K562 (cell line): ENCODE measurements around the gene B4GALT4. TPM values are rescaled to one million over a fixed set of nuclear protein-coding genes. Genes with fewer than 3 reads are reported as not detected.

Experiments
- ATAC-seq: fragments of 200-7000 bp; cut with Tn5 transposase; 3 replicates; pipeline ENCODE4 v1.9.1; 2020; ENCODE audit warnings: moderate library complexity
- BruUV-seq: library from RNA; stranded (reverse); fragments of 400-500 nt; replicated peaks from 2 replicates; lab custom pipeline; 2021; lab: Mats Ljungman, UMichigan
- CTCF ChIA-PET: fragments of 300-600 bp; formaldehyde crosslinking; extraction: SDS; loops from one replicate; lab custom pipeline; 2021; ENCODE audit warnings: low intra/inter-chr PET ratio; lab: Yijun Ruan, JAX
- POLR2A ChIA-PET: fragments of 300-600, 350-650 bp; sonication (Branson Sonifier 250); formaldehyde crosslinking; extraction: SDS; loops from one replicate; lab custom pipeline; 2021; ENCODE audit warnings: antibody characterized with exemption, inconsistent platforms; lab: Yijun Ruan, JAX
- DNase-seq, 4 experiments: peaks; one replicate each; pipeline versions ENCODE4 v3.0.0 to v3.0.0-alpha.2; 2011 to 2018; ENCODE audit warnings: low spot score in 3 of 4, mixed read lengths in 3 of 4; ENCODE audit errors: extremely low read depth in 1 of 4
- FAIRE-seq: peaks from 2 replicates; lab custom pipeline; 2011; peaks lifted over from hg19 to GRCh38; lab: Jason Lieb, UNC
- H2AFZ ChIP-seq: 2 replicates; pipeline ENCODE4 v1.6.0; 2011; ENCODE audit warnings: low read depth, low read length, control low read depth, inconsistent platforms
- H3K27ac ChIP-seq: fragments of 200-600 bp; 3 replicates; pipeline ENCODE4 v1.8.0; 2011; ENCODE audit warnings: low read depth, mild to moderate bottlenecking, control low read depth, inconsistent platforms, low read length, moderate library complexity, mixed read lengths; ENCODE audit errors: extremely low read depth
- H3K27me3 ChIP-seq, 2 experiments: fragments of 300-600 bp in 1 of 2; 2 replicates in 1 of 2; 3 replicates in 1 of 2; pipeline versions ENCODE4 v1.6.0 to v1.8.0; 2011; ENCODE audit warnings: inconsistent platforms in 2 of 2, low read length in 2 of 2, mild to moderate bottlenecking in 1 of 2, mixed read lengths in 1 of 2, moderate library complexity in 1 of 2; ENCODE audit not compliant: control insufficient read depth in 2 of 2, insufficient read depth in 2 of 2
- H3K36me3 ChIP-seq: fragments of 300-600 bp; 3 replicates; pipeline ENCODE4 v1.8.0; 2011; ENCODE audit warnings: mild to moderate bottlenecking, low read length, inconsistent platforms; ENCODE audit not compliant: control insufficient read depth, insufficient read depth
- H3K4me1 ChIP-seq, 2 experiments: fragments of 200-600 bp in 1 of 2; replicated peaks in 1 of 2; 2 replicates in 1 of 2; 3 replicates in 1 of 2; pipeline versions ENCODE4 v1.5.1 to v1.8.0; 2011; ENCODE audit warnings: inconsistent platforms in 2 of 2, low read length in 2 of 2, mild to moderate bottlenecking in 1 of 2, mixed read lengths in 1 of 2, moderate library complexity in 1 of 2; ENCODE audit not compliant: control insufficient read depth in 2 of 2, insufficient read depth in 2 of 2
- H3K4me2 ChIP-seq: 2 replicates; pipeline ENCODE4 v1.6.1; 2011; ENCODE audit warnings: low read length, control low read depth, inconsistent platforms, mixed read lengths; ENCODE audit not compliant: insufficient read depth
- H3K4me3 ChIP-seq: fragments of 200-600 bp; sonication (generic), shearing (Covaris generic); 2 replicates; pipeline ENCODE4 v1.5.1; 2016; ENCODE audit warnings: control low read depth, inconsistent platforms
- H3K79me2 ChIP-seq: fragments of 200-600 bp; 3 replicates; pipeline ENCODE4 v1.8.0; 2011; ENCODE audit warnings: low read length, inconsistent platforms; ENCODE audit not compliant: control insufficient read depth, insufficient read depth
- H3K9ac ChIP-seq, 2 experiments: 2 replicates each; pipeline versions ENCODE4 v1.6.0 to v1.6.1; 2011; ENCODE audit warnings: low read depth in 2 of 2, low read length in 2 of 2, control low read depth in 1 of 2, inconsistent platforms in 1 of 2, mild to moderate bottlenecking in 1 of 2, mixed read lengths in 1 of 2; ENCODE audit not compliant: insufficient read depth in 1 of 2
- H3K9me1 ChIP-seq: one replicate; pipeline ENCODE4 v1.6.0; 2011; ENCODE audit warnings: inconsistent platforms, mild to moderate bottlenecking, low read length, moderate library complexity; ENCODE audit not compliant: control insufficient read depth, insufficient read depth
- H3K9me3 ChIP-seq: replicated peaks from 2 replicates; pipeline ENCODE4 v1.5.1; 2011; ENCODE audit warnings: low read depth, low read length, inconsistent platforms; ENCODE audit not compliant: control insufficient read depth, insufficient read depth
- H4K20me1 ChIP-seq: replicated peaks from 2 replicates; pipeline ENCODE4 v1.6.1; 2011; ENCODE audit warnings: low read length, inconsistent platforms, mixed read lengths; ENCODE audit not compliant: control insufficient read depth, insufficient read depth
- ADNP ChIP-seq: fragments of 200-800 bp; sonication (Bioruptor generic); IDR thresholded peaks from 2 replicates; pipeline ENCODE4 v1.6.1; 2016; ENCODE audit warnings: missing genetic modification characterization, missing compliant biosample characterization
- FOS ChIP-seq: IDR thresholded peaks from 3 replicates; pipeline ENCODE4 v1.6.1; 2011; ENCODE audit not compliant: insufficient read length; ENCODE audit errors: extremely low read depth
- MCM5 ChIP-seq: fragments of 450-650 bp; IDR thresholded peaks from 2 replicates; pipeline ENCODE4 v1.6.1; 2016; ENCODE audit warnings: low read depth
- MTF1 ChIP-seq: fragments of 250-450 bp; sonication (Bioruptor Pico); IDR thresholded peaks from 2 replicates; pipeline ENCODE4 v1.9.0; 2021; ENCODE audit warnings: moderate library complexity, mild to moderate bottlenecking, inconsistent platforms, borderline replicate concordance
- NFATC3 ChIP-seq: fragments of 450-650 bp; IDR thresholded peaks from 2 replicates; pipeline ENCODE4 v1.6.1; 2017; ENCODE audit warnings: mild to moderate bottlenecking
- SMARCB1 ChIP-seq: IDR thresholded peaks from 2 replicates; pipeline ENCODE4 v1.6.1; 2011; ENCODE audit warnings: improper control_type of control experiment, low read depth; ENCODE audit not compliant: insufficient read length
- SNRNP70 ChIP-seq: fragments of 200-400 bp; formaldehyde crosslinking; optimal IDR thresholded peaks from 2 replicates; pipeline ENCODE3; 2017; ENCODE audit warnings: low read depth, low read length
- THRAP3 ChIP-seq: fragments of 450-650 bp; IDR thresholded peaks from 2 replicates; pipeline ENCODE4 v1.6.1; 2016; ENCODE audit warnings: mild to moderate bottlenecking, inconsistent platforms, borderline replicate concordance
- ZBTB8A ChIP-seq: fragments of 450-650 bp; IDR thresholded peaks from 2 replicates; pipeline ENCODE4 v1.6.1; 2018; ENCODE audit warnings: mild to moderate bottlenecking, moderate library complexity; ENCODE audit not compliant: partially characterized antibody
- ZNF408 ChIP-seq: fragments of 250-450 bp; sonication (Bioruptor Pico); IDR thresholded peaks from 2 replicates; pipeline ENCODE4 v1.4.0; 2020; ENCODE audit warnings: low read depth, mild to moderate bottlenecking, moderate library complexity
- ZNF57 ChIP-seq: fragments of 450-650 bp; formaldehyde crosslinking; IDR thresholded peaks from 2 replicates; pipeline ENCODE4 v1.4.0; 2020; ENCODE audit warnings: mild to moderate bottlenecking, moderate library complexity
- WGBS: fragments of 100-300 bp; shearing (Covaris generic); methylation state at CpG from one replicate; pipeline ENCODE4 v1.1.6; 2016; ENCODE audit warnings: low coverage, mixed read lengths; ENCODE audit not compliant: insufficient coverage; ENCODE audit errors: missing lambda C conversion rate; 5-methylcytosine and 5-hydroxymethylcytosine counted together
- in situ Hi-C: fragments of 300-500 bp; cut with MboI; formaldehyde crosslinking; loops from 4 replicates; pipeline ENCODE4 v1.15.0; 2018; ENCODE audit warnings: inconsistent platforms, mixed read lengths
- intact Hi-C: fragments of 100-400 bp; cut with micrococcal nuclease; formaldehyde crosslinking; loops from 2 replicates; pipeline ENCODE4 v1.14.2; 2022
- polyA plus RNA-seq, 8 experiments: library from polyadenylated mRNA; depleted of rRNA in 4 of 8; stranded (reverse) in 5 of 8; unstranded in 3 of 8; fragments of >200 nt; fragmentation: Nextera tagmentation in 2 of 8; fragmentation: Illumina TruSeq in 1 of 8; extraction: Ambion mirVana in 2 of 8; extraction: Trizol in 1 of 8; gene quantifications; 2 replicates each; pipeline versions ENCODE4 v1.2.1 to v1.2.3, GENCODE V29; 2011 to 2014; ENCODE audit warnings: inconsistent platforms in 1 of 8, missing spikeins in 1 of 8
- total RNA-seq, 7 experiments: library from RNA; depleted of rRNA in 6 of 7; stranded (reverse); fragments of >200 nt in 6 of 7; fragmentation: Illumina TruSeq in 2 of 7; extraction: Trizol in 2 of 7; gene quantifications; 2 replicates each; pipeline versions ENCODE4 v1.2.1 to v1.2.3, GENCODE V29; 2011 to 2021; ENCODE audit warnings: low replicate concordance in 1 of 7
- TF ChIP-seq, protein P1 (sequence below): fragments of 450-650 bp; formaldehyde crosslinking; IDR thresholded peaks from 2 replicates; pipeline ENCODE4 v1.4.0; 2020; ENCODE audit warnings: mild to moderate bottlenecking, mixed read lengths
- TF ChIP-seq, protein P2 (sequence below): sonication (generic); formaldehyde crosslinking; IDR thresholded peaks from 2 replicates; pipeline ENCODE4 v1.8.0; 2022; ENCODE audit warnings: mild to moderate bottlenecking, missing genetic modification reagents, borderline replicate concordance
- TF ChIP-seq, protein P3 (sequence below): fragments of 250-450 bp; sonication (Bioruptor Pico); IDR thresholded peaks from 2 replicates; pipeline ENCODE4 v1.8.0; 2022; ENCODE audit warnings: inconsistent platforms, mild to moderate bottlenecking, moderate library complexity, borderline replicate concordance
- TF ChIP-seq, protein P4 (sequence below): IDR thresholded peaks from 2 replicates; pipeline ENCODE4 v1.6.1; 2014; ENCODE audit warnings: antibody characterized with exemption
- TF ChIP-seq, protein P5 (sequence below): sonication (generic); formaldehyde crosslinking; IDR thresholded peaks from 2 replicates; pipeline ENCODE4 v1.8.1; 2022; ENCODE audit warnings: missing genetic modification reagents

B4GALT4 gene
- total and polyA plus RNA-seq, 9 of the 15 experiments (the other 6 are each of a cell fraction or from before 2014, with no cell fraction given) = 8.2 to 17.8 (median 12.2) TPM

DNA sequence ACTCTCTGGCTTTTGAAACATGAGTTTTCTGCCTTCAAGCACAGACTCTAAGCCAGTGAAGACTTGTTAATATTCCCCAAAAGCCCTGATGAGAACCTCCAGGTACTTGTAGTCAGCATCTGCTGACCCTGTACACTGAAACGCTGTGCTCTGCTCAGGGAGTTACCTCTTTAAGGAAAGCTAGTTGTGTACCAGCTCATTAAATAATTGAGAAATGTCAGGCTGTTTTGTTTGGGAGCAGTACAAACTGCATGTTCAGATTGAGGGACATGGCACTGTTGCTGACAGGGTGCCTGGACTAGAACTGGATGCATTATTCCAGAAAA is 45.6 kb downstream of the B4GALT4 start:
- Histone ChIP-seq H4K20me1 (no peaks in the 10 kb centered on the region), H3K27me3 (no peaks in the 10 kb centered on the region; a peak in 1 of 5 replicates), H3K4me3 (no peak overlapping the region), H3K9me3 (no peaks in the 10 kb centered on the region), H3K9ac (no peak overlapping the region), H3K36me3 (no peaks in the 10 kb centered on the region), H3K27ac (no peak overlapping the region), H3K4me1 (no peaks in the 10 kb centered on the region), H3K9me1 (no peaks in the 10 kb centered on the region), H3K79me2 (no peaks in the 10 kb centered on the region), H2AFZ (no peak overlapping the region), H3K4me2 (no peak overlapping the region)
- FAIRE-seq = no peak
- in situ Hi-C loops (no loop called here), intact Hi-C loops (no loop called here)
- DNase-seq = no peak
- BruUV-seq = no TSS peak
- 0% methylated on average over 1 of the region's 1 CpG for WGBS
- CTCF ChIA-PET = no interaction called here
- POLR2A ChIA-PET = no interaction called here
- no peak for ATAC-seq
- TF ChIP-seq ZNF408 (CRISPR knock-in tag) = no peak
- no peak for TF ChIP-seq ZBTB8A
- TF ChIP-seq, protein P1, sequence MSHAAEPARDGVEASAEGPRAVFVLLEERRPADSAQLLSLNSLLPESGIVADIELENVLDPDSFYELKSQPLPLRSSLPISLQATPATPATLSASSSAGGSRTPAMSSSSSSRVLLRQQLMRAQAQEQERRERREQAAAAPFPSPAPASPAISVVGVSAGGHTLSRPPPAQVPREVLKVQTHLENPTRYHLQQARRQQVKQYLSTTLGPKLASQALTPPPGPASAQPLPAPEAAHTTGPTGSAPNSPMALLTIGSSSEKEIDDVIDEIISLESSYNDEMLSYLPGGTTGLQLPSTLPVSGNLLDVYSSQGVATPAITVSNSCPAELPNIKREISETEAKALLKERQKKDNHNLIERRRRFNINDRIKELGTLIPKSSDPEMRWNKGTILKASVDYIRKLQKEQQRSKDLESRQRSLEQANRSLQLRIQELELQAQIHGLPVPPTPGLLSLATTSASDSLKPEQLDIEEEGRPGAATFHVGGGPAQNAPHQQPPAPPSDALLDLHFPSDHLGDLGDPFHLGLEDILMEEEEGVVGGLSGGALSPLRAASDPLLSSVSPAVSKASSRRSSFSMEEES (CRISPR knock-in tag) = no peak
- TF ChIP-seq, protein P2, sequence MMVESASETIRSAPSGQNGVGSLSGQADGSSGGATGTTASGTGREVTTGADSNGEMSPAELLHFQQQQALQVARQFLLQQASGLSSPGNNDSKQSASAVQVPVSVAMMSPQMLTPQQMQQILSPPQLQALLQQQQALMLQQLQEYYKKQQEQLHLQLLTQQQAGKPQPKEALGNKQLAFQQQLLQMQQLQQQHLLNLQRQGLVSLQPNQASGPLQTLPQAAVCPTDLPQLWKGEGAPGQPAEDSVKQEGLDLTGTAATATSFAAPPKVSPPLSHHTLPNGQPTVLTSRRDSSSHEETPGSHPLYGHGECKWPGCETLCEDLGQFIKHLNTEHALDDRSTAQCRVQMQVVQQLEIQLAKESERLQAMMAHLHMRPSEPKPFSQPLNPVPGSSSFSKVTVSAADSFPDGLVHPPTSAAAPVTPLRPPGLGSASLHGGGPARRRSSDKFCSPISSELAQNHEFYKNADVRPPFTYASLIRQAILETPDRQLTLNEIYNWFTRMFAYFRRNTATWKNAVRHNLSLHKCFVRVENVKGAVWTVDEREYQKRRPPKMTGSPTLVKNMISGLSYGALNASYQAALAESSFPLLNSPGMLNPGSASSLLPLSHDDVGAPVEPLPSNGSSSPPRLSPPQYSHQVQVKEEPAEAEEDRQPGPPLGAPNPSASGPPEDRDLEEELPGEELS (CRISPR knock-in tag) = no peak
- TF ChIP-seq, protein P3, sequence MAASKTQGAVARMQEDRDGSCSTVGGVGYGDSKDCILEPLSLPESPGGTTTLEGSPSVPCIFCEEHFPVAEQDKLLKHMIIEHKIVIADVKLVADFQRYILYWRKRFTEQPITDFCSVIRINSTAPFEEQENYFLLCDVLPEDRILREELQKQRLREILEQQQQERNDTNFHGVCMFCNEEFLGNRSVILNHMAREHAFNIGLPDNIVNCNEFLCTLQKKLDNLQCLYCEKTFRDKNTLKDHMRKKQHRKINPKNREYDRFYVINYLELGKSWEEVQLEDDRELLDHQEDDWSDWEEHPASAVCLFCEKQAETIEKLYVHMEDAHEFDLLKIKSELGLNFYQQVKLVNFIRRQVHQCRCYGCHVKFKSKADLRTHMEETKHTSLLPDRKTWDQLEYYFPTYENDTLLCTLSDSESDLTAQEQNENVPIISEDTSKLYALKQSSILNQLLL (CRISPR knock-in tag) = no peak
- TF ChIP-seq SNRNP70 = no peak
- TF ChIP-seq, protein P4, sequence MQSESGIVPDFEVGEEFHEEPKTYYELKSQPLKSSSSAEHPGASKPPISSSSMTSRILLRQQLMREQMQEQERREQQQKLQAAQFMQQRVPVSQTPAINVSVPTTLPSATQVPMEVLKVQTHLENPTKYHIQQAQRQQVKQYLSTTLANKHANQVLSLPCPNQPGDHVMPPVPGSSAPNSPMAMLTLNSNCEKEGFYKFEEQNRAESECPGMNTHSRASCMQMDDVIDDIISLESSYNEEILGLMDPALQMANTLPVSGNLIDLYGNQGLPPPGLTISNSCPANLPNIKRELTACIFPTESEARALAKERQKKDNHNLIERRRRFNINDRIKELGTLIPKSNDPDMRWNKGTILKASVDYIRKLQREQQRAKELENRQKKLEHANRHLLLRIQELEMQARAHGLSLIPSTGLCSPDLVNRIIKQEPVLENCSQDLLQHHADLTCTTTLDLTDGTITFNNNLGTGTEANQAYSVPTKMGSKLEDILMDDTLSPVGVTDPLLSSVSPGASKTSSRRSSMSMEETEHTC = no peak
- no peak for TF ChIP-seq MCM5
- TF ChIP-seq NFATC3 = no peak
- TF ChIP-seq ZNF57 (CRISPR knock-in tag) = no peak
- TF ChIP-seq THRAP3 = no peak
- TF ChIP-seq FOS = no peak
- TF ChIP-seq MTF1 (CRISPR knock-in tag) = no peak
- TF ChIP-seq ADNP (tag) = no peak
- TF ChIP-seq, protein P5, sequence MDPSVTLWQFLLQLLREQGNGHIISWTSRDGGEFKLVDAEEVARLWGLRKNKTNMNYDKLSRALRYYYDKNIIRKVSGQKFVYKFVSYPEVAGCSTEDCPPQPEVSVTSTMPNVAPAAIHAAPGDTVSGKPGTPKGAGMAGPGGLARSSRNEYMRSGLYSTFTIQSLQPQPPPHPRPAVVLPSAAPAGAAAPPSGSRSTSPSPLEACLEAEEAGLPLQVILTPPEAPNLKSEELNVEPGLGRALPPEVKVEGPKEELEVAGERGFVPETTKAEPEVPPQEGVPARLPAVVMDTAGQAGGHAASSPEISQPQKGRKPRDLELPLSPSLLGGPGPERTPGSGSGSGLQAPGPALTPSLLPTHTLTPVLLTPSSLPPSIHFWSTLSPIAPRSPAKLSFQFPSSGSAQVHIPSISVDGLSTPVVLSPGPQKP (CRISPR knock-in tag) = no peak
- no peak for TF ChIP-seq SMARCB1
